Loucy (cell line): Measurements from ENCODE around the gene PRKN.

Experiments used
- CTCF ChIP-seq: fragments of 200-600 bp; sonication (generic); conservative IDR thresholded peaks from 2 replicates; pipeline ENCODE4 v1.5.1; 2014; ENCODE audit warnings: mild to moderate bottlenecking, antibody characterized with exemption, low read length
- EZH2phosphoT487 ChIP-seq: fragments of 200-600 bp; IDR thresholded peaks from 2 replicates; pipeline ENCODE4 v1.6.1; 2018; ENCODE audit warnings: antibody characterized with exemption, mild to moderate bottlenecking, moderate library complexity, borderline replicate concordance

GRCh38 chr6:162408826-162409535 is 318.6 kb downstream of the PRKN start:
- TF ChIP-seq CTCF = no peak
- TF ChIP-seq EZH2phosphoT487 = no peak
